Pons (tissue), 1 donor: ENCODE measurements around the gene MSTO1.
"Not testable (repeated sequence)": the region's sequence is repeated elsewhere in the genome, so short reads cannot be mapped to it uniquely, and the experiment has no call there.

Experiments used
- DNase-seq: peaks from one replicate; pipeline ENCODE4 v3.0.0-alpha.2; 2016; ENCODE audit warnings: low spot score

The MSTO1 gene

GRCh38 chr1:155609515-155610256 is at the start of gene MSTO1:
TSS of gene MSTO1 (plus strand) at chr1:155610218. CDS start at chr1:155610249, 31 bp downstream.
- peak; percentile 98 for DNase-seq

DNA sequence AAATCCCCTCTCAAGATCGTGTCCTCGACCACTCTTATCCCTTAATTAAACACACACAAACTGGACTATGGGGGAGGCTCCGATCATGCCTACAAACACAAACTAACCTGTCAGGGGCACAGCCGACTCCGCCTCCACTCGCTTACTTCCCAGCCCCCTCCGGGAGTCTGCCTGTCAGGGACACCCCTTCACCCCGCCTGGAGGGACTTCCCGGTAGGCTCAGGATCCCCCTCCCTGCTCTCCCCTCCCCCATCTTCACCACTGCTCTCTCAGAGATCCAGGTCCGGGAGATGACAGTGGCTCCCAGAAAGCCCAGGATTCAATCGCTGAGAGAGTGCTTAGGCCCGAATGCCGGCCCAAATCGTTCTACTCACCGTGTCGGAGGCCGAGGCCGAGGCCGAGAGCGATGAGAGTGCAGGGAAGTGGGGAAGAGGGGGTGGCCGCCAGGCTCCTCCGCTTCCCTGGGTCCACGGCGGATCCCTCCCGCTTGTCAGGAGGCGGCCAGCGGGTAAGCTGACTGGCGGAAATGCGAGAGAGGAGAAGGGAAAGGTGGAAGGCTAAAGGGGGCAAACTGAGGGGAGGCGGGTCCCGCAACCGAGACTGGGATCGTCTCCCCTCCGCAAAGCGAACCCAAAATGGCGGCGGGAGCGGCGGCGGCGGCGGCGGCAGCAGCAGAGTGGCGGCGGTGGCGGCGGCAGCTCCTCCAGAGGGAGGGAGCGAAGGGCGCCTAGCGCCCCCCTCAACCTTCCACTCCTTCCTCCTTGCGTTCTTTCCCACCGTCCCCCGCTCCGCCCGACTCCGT is 48.0 kb upstream of the MSTO1 start:
- peak; percentile 9 for DNase-seq

- DNase-seq: peak; percentile 90
Measured at GRCh38 chr1:155562581-155563376, 47.2 kb upstream of the MSTO1 start, which contains the start of gene ASH1L. TSS of gene ASH1L (minus strand) at chr1:155562803. CDS start at chr1:155521519, 41,284 bp downstream.

- DNase-seq: peak; percentile 17
Measured at GRCh38 chr1:155563377-155564022, 46.5 kb upstream of the MSTO1 start.

GRCh38 chr1:155569988-155570592 is 39.9 kb upstream of the MSTO1 start:
- no peak for DNase-seq

- no peak for DNase-seq
Measured at GRCh38 chr1:155570593-155570990, 39.4 kb upstream of the MSTO1 start.

DNA sequence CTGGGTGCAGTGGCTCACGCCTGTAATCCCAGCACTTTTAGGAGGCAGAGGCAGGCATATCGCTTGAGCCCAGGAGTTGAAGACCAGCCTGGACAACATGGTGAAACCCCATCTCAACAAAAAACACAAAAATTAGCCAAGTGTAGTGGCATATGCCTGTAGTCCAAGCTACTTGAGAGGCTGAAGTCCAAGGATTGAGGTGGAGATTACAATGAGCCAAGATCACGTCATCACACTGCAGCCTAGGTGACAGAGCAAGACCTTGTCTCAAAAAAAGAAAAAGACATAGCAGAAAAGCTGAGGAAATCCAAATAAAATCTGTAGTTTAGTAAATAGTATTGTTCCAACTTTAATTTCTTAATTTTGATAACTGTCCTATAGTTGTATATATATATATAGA is 35.9 kb upstream of the MSTO1 start:
- no peak for DNase-seq

DNA sequence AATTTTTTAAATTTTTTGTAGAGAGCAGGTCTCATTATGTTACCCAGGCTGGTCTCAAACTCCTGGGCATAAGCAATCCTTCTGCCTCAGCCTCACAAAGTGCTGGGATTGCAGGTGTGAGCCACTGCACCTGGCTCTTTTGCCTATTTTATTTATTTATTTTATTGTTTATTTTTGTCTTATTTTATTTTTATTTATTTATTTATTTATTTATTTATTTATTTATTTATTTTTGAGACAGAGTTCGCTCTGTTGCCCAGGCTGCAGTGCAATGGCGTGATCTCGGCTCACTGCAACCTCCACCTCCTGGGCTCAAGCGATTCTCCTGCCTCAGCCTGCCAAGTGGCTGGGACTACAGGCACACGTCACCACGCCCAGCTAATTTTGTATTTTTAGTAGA is 34.4 kb upstream of the MSTO1 start:
- not testable (repeated sequence) for DNase-seq

DNA sequence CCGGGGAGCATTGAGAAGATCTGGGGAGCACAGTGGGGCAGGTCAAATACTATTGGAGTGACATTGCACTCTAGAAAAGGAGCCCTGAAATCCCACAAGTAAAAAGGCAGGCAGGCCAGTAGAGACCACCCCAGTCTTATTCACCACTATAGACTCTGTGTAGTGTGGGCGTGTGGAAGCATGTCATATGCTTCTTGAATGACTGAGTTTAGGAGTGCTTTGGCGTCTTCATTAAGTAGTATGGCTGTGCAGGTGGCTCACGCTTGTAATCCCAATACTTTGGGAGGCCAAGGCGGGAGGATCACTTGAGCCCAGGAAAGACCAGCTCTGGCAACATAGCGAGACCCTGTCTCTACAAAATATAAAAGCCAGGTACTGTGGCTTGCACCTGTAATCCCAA is 26.2 kb upstream of the MSTO1 start:
- DNase-seq: not testable (repeated sequence)

DNA sequence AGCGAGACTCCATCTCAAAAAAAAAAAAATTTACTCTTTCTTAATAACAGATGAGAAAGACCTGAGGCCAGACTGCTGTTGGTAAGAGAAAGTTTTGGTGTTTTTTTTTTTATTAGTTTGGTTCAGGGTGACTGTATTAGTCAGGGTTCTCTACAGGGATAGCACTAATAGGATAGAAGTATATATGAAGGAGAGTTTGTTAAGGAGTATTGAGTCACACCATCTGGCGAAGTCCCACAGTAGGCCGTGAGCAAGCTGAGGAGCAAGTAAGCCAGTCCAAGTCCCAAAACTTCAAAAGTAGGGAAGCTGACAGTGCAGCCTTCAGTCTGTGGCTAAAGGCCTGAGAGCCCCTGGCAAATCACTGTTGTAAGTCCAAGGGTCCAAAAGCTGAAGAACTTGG is 20.7 kb upstream of the MSTO1 start:
- DNase-seq: not testable (repeated sequence)

DNA sequence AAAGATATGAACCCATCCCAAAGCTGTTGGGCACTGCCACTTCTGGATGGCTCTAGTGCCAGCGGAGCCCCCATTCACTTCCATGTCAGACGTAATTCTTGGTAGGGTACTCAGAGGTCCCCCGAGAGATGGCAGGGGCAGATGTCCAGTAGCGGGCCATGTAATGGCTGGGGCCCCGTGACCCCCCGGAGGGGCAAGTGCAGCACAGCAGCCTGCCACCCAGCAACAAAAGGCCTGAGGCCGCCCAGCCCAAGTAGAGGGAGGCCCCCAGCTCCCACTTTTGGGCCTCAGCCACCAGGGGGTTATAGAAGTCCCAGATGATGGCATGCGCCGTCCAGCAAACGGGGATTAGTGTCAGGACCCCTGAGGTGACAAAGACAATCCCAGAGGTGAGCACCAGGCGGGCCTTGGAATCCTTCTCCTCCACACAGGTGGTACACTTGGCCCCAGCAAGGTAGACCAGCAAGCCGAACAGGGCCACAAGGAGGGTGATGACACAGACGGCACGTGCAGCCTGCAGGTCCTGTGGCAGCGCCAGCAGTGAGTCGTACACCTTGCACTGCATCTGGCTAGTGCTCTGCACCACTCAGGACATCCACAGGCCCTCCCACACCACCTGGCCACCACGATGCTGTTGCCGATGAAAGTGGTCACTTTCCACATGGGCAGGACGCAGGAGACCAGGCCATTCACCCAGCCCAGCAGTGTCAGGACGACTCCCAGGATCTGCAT is 19.3 kb upstream of the MSTO1 start:
- not testable (repeated sequence) for DNase-seq

GRCh38 chr1:155591770-155592169 is 18.2 kb upstream of the MSTO1 start:
- DNase-seq: peak; percentile 82

GRCh38 chr1:155595877-155596474 is 14.0 kb upstream of the MSTO1 start:
- peak; percentile 73 for DNase-seq

DNA sequence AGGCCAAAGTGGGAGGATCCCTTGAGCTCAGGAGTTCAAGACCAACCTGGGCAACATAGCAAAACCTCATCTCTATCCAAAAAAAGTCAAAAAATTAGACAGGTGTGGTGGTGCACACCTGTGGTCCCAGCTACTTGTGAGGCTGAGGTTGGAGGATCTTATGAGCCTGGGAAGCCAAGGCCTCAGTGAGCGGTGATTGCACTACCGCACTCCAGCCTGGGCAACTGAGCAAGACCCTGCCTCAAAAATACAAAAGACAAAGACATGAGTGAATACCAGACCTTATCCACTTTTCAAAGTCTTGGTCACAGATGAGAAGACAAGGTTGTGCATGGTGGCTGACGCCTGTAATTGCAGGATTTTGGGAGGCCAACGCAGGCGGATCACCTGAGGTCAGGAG is 13.2 kb upstream of the MSTO1 start:
- no peak for DNase-seq

GRCh38 chr1:155598842-155599331 is 11.1 kb upstream of the MSTO1 start:
- DNase-seq: peak; percentile 71

GRCh38 chr1:155599828-155600572 is 10.0 kb upstream of the MSTO1 start:
- not testable (repeated sequence) for DNase-seq

- DNase-seq: no peak
Measured at GRCh38 chr1:155607708-155608107, 2.3 kb upstream of the MSTO1 start.

GRCh38 chr1:155608888-155609225 is 1.2 kb upstream of the MSTO1 start:
- DNase-seq: no peak

DNA sequence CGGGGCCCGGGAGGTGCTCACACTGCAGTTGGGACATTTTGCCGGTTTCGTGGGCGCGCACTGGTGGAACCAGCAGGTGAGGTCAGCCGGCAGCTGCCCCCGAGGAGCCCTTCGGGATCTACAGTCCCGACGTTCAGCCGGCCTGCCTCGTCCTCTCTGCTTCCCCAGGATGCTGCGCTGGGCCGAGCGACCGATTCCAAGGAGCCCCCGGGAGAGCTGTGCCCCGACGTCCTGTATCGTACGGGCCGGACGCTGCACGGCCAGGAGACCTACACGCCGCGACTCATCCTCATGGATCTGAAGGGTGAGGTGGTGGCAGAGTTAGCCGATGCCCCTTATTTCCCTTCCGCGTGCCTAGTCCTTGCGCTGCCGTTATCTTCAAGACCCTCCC is 234 bp downstream of the MSTO1 start:
- not testable (repeated sequence) for DNase-seq
